H1 (cell line): Measurements from ENCODE around the gene ATP6V0D1. TPM values are rescaled to one million over a fixed set of nuclear protein-coding genes. Genes with fewer than 3 reads are reported as not detected.

ENCODE experiments used
- CHD1 ChIP-seq: IDR thresholded peaks from 2 replicates; pipeline ENCODE4 v1.6.1; 2012; ENCODE audit warnings: low read depth, low read length, improper control_type of control experiment
- CREB1 ChIP-seq: IDR thresholded peaks from 2 replicates; pipeline ENCODE4 v1.6.1; 2012; ENCODE audit warnings: inconsistent platforms
- HDAC2 ChIP-seq, 2 experiments: fragments of 300-600 bp in 1 of 2; sonication (generic) in 1 of 2; IDR thresholded peaks; 2 replicates each; pipeline ENCODE4 v1.6.1; 2011 to 2012; ENCODE audit warnings: low read depth in 2 of 2, low read length in 2 of 2, mild to moderate bottlenecking in 2 of 2, moderate library complexity in 2 of 2, borderline replicate concordance in 1 of 2, inconsistent platforms in 1 of 2
- POU5F1 ChIP-seq: IDR thresholded peaks from 2 replicates; pipeline ENCODE4 v1.6.1; 2011; ENCODE audit warnings: low read depth, mild to moderate bottlenecking, low read length, moderate library complexity
- RBBP5 ChIP-seq: IDR thresholded peaks from 2 replicates; pipeline ENCODE4 v1.7.1; 2012; ENCODE audit warnings: low read depth, mild to moderate bottlenecking, inconsistent platforms, low read length, moderate library complexity, borderline replicate concordance
- polyA plus RNA-seq, 7 experiments: library from polyadenylated mRNA; depleted of rRNA in 3 of 7; stranded (reverse) in 5 of 7; unstranded in 2 of 7; fragments of >200 nt in 5 of 7; fragments of 200-250 nt in 2 of 7; gene quantifications; 1 replicate in 5 of 7; 2 replicates in 1 of 7; 4 replicates in 1 of 7; pipeline versions ENCODE4 v1.2.1 to v1.2.3, GENCODE V29; 2011 to 2013; ENCODE audit warnings: missing spikeins in 2 of 7, mixed read lengths in 2 of 7
- total RNA-seq: library from RNA; stranded (reverse); fragmentation: NEBNext Ultra II Directional; extraction: Animal tissue kit (Norgen Biotek cat#: 25700); gene quantifications from 2 replicates; pipeline ENCODE4 v1.2.1, GENCODE V29; 2021
- TF ChIP-seq, protein P1 (sequence below): IDR thresholded peaks from 2 replicates; pipeline ENCODE4 v1.6.1; 2012; ENCODE audit warnings: low read length, inconsistent platforms

Gene ATP6V0D1
- total and polyA plus RNA-seq, 2 of the 8 experiments (the other 6 are each of a cell fraction or from before 2014, with no cell fraction given): 47.3 to 134 TPM

DNA sequence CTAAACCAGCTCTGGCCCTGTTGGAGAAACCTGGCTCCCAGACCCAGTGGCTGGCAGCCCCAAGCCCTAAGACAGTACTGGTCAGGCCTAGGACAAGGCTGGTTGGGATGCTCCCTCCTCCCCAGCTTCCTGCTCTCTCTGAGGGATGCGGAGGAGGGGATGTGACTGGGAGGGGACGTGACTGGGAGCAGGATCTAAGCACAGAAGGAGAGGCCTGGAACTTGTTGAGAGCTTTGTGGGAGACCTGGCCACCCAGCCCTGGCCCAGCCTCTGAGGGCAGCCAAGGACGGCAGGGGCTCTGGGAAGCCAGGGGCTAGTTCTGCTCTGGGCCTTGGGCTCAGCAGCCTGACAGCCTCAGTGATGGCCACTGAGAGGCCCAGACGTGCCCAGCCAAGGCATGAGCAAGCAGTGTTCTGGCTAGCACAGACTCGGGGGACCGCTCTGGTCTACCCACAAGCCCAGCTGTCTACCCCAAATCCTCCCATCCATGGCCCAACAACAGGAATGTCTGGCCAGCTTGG lies 22.8 kb downstream of the ATP6V0D1 start (continued):
- TF ChIP-seq HDAC2 (IDR thresholded peaks at IDR 0.05; ENCODE audit: borderline replicate concordance in 1 of 2, low read depth in 2 of 2, low read length in 2 of 2) (no peak), POU5F1 (no peak), RBBP5 (no peak), CREB1 (no peak), CHD1 (no peak)
- TF ChIP-seq, protein P1, sequence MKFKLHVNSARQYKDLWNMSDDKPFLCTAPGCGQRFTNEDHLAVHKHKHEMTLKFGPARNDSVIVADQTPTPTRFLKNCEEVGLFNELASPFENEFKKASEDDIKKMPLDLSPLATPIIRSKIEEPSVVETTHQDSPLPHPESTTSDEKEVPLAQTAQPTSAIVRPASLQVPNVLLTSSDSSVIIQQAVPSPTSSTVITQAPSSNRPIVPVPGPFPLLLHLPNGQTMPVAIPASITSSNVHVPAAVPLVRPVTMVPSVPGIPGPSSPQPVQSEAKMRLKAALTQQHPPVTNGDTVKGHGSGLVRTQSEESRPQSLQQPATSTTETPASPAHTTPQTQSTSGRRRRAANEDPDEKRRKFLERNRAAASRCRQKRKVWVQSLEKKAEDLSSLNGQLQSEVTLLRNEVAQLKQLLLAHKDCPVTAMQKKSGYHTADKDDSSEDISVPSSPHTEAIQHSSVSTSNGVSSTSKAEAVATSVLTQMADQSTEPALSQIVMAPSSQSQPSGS: no peak
